Left ventricle myocardium inferior (tissue), 1 donor: ENCODE results near the gene MED13L. TPM values are rescaled to one million over a fixed set of nuclear protein-coding genes. Genes with fewer than 3 reads are reported as not detected.

ENCODE experiments used
- DNase-seq: peaks from one replicate; pipeline ENCODE4 v3.0.0-alpha.2; 2020
- H3K27ac ChIP-seq: fragments of 200-600 bp; replicated peaks from 2 replicates; pipeline ENCODE4 v1.8.0; 2021
- H3K27me3 ChIP-seq: fragments of 200-600 bp; 2 replicates; pipeline ENCODE4 v1.8.0; 2021; ENCODE audit warnings: low read depth
- H3K36me3 ChIP-seq: fragments of 200-600 bp; 2 replicates; pipeline ENCODE4 v1.8.0; 2021
- H3K4me1 ChIP-seq: fragments of 200-600 bp; 2 replicates; pipeline ENCODE4 v1.8.0; 2021
- H3K4me3 ChIP-seq: fragments of 200-600 bp; 2 replicates; pipeline ENCODE4 v1.8.0; 2021; ENCODE audit warnings: mild to moderate bottlenecking, moderate library complexity
- H3K9me3 ChIP-seq: fragments of 200-600 bp; replicated peaks from 2 replicates; pipeline ENCODE4 v1.8.0; 2021
- CTCF ChIP-seq: fragments of 200-600 bp; IDR thresholded peaks from 2 replicates; pipeline ENCODE4 v1.8.0; 2021; ENCODE audit warnings: antibody characterized with exemption, mild to moderate bottlenecking, borderline replicate concordance
- intact Hi-C: fragments of 100-400 bp; cut with micrococcal nuclease; formaldehyde crosslinking; loops from one replicate; pipeline ENCODE4 v1.11.0; 2022
- total RNA-seq: library from RNA; stranded (reverse); fragmentation: NEBNext Ultra II Directional; extraction: Animal tissue kit (Norgen Biotek cat#: 25700); gene quantifications from one replicate; pipeline ENCODE4 v1.2.1, GENCODE V29; 2021
- donor health status: DM: no; HTN: yes; CAD: no; lungs with severe emphysema.

The MED13L gene
- total RNA-seq, 1 donor from 2014 or later, result 55.0 TPM

- TF ChIP-seq CTCF, result no peak
- Histone ChIP-seq H3K27ac (no peak overlapping the region), H3K4me1 (peaks cover 69% of the 10 kb centered on the region), H3K9me3 (no peaks in the 10 kb centered on the region), H3K4me3 (no peak overlapping the region), H3K36me3 (no peaks in the 10 kb centered on the region), H3K27me3 (no peaks in the 10 kb centered on the region)
- intact Hi-C loops, result no loop called here
- DNase-seq, result no peak
These were observed 205.8 kb downstream of the MED13L start for GRCh38 chr12:116071555-116072230.

GRCh38 chr12:116070444-116070843, 207.0 kb downstream of the MED13L start:
- no peak for TF ChIP-seq CTCF
- H3K4me1 ChIP-seq, result peaks cover 79% of the 10 kb centered on the region
- intact Hi-C loops, result no loop called here

GRCh38 chr12:116069943-116070342, 207.6 kb downstream of the MED13L start:
- DNase-seq, result no peak
- no peak for TF ChIP-seq CTCF
- peaks cover 79% of the 10 kb centered on the region for H3K4me1 ChIP-seq
- intact Hi-C loops, result no loop called here
- no peak overlapping the region for H3K4me3 ChIP-seq
- no peaks in the 10 kb centered on the region for H3K9me3 ChIP-seq
- H3K36me3 ChIP-seq, result no peaks in the 10 kb centered on the region
- no peaks in the 10 kb centered on the region for H3K27me3 ChIP-seq
- H3K27ac ChIP-seq, result no peak overlapping the region

More at GRCh38 chr12:116070444-116070843, 207.0 kb downstream of the MED13L start:
- Histone ChIP-seq H3K9me3 (no peaks in the 10 kb centered on the region), H3K4me3 (no peak overlapping the region), H3K36me3 (no peaks in the 10 kb centered on the region), H3K27ac (no peak overlapping the region), H3K27me3 (no peaks in the 10 kb centered on the region)
- no peak for DNase-seq

- TF ChIP-seq CTCF, result no peak
- intact Hi-C loops, result no loop called here
- Histone ChIP-seq H3K27ac (no peak overlapping the region), H3K9me3 (no peaks in the 10 kb centered on the region), H3K27me3 (no peaks in the 10 kb centered on the region), H3K36me3 (no peaks in the 10 kb centered on the region), H3K4me1 (peaks cover 75% of the 10 kb centered on the region), H3K4me3 (no peak overlapping the region)
- no peak for DNase-seq
These were observed 208.6 kb downstream of the MED13L start for GRCh38 chr12:116068853-116069252.

- no peaks in the 10 kb centered on the region for H3K9me3 ChIP-seq
- no peak for DNase-seq
- no peak for TF ChIP-seq CTCF
- no peaks in the 10 kb centered on the region for H3K27me3 ChIP-seq
- H3K27ac ChIP-seq, result no peak overlapping the region
- intact Hi-C loops, result no loop called here
- no peaks in the 10 kb centered on the region for H3K36me3 ChIP-seq
- H3K4me3 ChIP-seq, result no peak overlapping the region
- peaks cover 78% of the 10 kb centered on the region for H3K4me1 ChIP-seq
These were observed 209.1 kb downstream of the MED13L start for GRCh38 chr12:116068371-116068770.
